ENCODE results near the gene ANO4.

DNA sequence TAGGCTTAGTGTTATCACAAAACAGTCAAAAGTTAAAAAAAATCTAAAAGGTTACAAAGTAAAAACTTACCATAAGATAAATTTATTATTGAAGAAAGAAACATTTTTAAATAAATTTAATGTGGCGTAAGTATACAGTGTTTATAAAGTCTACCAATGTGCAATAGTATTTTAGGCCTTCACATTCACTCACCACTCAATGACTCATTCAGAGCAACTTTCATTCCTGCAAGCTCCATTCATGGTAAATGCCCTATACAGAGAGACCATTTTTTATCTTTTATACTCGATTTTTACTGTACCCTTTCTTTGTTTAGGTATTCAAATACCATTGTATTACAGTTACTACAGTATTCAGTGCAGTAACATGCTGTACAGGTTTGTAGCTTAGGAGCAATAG lies 124.5 kb downstream of the ANO4 start:
- TF ChIP-seq, protein P1, sequence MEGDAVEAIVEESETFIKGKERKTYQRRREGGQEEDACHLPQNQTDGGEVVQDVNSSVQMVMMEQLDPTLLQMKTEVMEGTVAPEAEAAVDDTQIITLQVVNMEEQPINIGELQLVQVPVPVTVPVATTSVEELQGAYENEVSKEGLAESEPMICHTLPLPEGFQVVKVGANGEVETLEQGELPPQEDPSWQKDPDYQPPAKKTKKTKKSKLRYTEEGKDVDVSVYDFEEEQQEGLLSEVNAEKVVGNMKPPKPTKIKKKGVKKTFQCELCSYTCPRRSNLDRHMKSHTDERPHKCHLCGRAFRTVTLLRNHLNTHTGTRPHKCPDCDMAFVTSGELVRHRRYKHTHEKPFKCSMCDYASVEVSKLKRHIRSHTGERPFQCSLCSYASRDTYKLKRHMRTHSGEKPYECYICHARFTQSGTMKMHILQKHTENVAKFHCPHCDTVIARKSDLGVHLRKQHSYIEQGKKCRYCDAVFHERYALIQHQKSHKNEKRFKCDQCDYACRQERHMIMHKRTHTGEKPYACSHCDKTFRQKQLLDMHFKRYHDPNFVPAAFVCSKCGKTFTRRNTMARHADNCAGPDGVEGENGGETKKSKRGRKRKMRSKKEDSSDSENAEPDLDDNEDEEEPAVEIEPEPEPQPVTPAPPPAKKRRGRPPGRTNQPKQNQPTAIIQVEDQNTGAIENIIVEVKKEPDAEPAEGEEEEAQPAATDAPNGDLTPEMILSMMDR (IDR thresholded peaks at IDR 0.05), result no peak
- TF ChIP-seq POLR2AphosphoS5 (IDR thresholded peaks at IDR 0.05; ENCODE audit: insufficient read depth in 1 of 2, low read depth in 1 of 2) (no peak), POLR2A (IDR thresholded peaks at IDR 0.05) (no peak)
